ENCODE measurements around the gene CRYBB2.

- no peak for TF ChIP-seq EZH2 (IDR thresholded peaks at IDR 0.05)
- TF ChIP-seq FOXP2 (optimal IDR thresholded peaks at IDR 0.05; ENCODE audit: control extremely low read depth, extremely low read length, insufficient read depth) = no peak
These were observed 44.5 kb upstream of the CRYBB2 start for GRCh38 chr22:25174888-25175411.

All from SK-N-MC (cell line).